SK-N-SH treated with all-trans-retinoic acid at 6 μM for 48 hours (cell line): ENCODE measurements around the gene FAM47E.

Source experiments
- ARNTL ChIP-seq: fragments of 450-650 bp; formaldehyde crosslinking; IDR thresholded peaks from 2 replicates; pipeline ENCODE4 v1.5.0; 2020; ENCODE audit warnings: low read depth, mild to moderate bottlenecking, moderate library complexity, borderline replicate concordance
- CREB5 ChIP-seq: fragments of 250-450 bp; sonication (Bioruptor Pico); IDR thresholded peaks from 2 replicates; pipeline ENCODE4 v1.5.1; 2020; ENCODE audit warnings: low read depth, mild to moderate bottlenecking, moderate library complexity
- CSRNP3 ChIP-seq: fragments of 250-450 bp; sonication (Bioruptor Pico); IDR thresholded peaks from 2 replicates; pipeline ENCODE4 v1.5.1; 2021; ENCODE audit warnings: mild to moderate bottlenecking, moderate library complexity
- PATZ1 ChIP-seq: fragments of 250-450 bp; sonication (Bioruptor Pico); IDR thresholded peaks from 2 replicates; pipeline ENCODE4 v1.8.0; 2020; ENCODE audit warnings: mild to moderate bottlenecking, moderate library complexity, borderline replicate concordance
- ZFP3 ChIP-seq: fragments of 250-450 bp; sonication (Bioruptor Pico); IDR thresholded peaks from 2 replicates; pipeline ENCODE4 v1.5.0; 2020; ENCODE audit warnings: mild to moderate bottlenecking, moderate library complexity
- ZNF8 ChIP-seq: fragments of 450-650 bp; formaldehyde crosslinking; IDR thresholded peaks from 2 replicates; pipeline ENCODE4 v1.5.0; 2020; ENCODE audit warnings: mild to moderate bottlenecking, moderate library complexity

GRCh38 chr4:76238236-76238635, 13.3 kb upstream of the FAM47E start:
- TF ChIP-seq CREB5 (CRISPR knock-in tag) (no peak), ARNTL (CRISPR knock-in tag) (no peak), ZFP3 (CRISPR knock-in tag) (no peak), PATZ1 (CRISPR knock-in tag) (no peak), ZNF8 (no peak), CSRNP3 (CRISPR knock-in tag) (no peak)
